ENCODE measurements around the gene PPBP.

PPBP gene, protein sequence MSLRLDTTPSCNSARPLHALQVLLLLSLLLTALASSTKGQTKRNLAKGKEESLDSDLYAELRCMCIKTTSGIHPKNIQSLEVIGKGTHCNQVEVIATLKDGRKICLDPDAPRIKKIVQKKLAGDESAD

DNA sequence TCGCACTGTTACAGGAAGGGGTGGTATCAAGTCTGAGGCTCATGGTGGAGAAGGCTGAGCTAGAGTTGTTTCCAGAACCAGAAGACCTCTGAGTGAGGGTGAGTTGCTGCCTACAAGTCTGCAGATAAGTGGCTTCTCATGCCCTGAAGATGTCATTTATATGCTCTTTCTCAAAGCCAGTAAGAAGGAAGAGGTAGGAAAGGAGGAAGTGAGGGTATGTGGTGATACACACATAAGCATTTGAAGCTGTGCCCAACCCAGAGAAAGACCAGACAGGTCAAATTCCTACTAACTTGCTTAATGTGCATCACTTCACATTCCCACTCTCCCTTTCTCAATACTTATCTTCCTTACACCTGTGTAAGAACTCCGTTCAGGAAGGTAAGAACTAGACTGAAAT lies at the start of gene PPBP:
Gene PPBP, minus strand, starts transcription at position 130 of the 400 bp plus-strand sequence. Its CDS starts 87 bp downstream, at position 43.
- DNase-seq = no peak

DNA sequence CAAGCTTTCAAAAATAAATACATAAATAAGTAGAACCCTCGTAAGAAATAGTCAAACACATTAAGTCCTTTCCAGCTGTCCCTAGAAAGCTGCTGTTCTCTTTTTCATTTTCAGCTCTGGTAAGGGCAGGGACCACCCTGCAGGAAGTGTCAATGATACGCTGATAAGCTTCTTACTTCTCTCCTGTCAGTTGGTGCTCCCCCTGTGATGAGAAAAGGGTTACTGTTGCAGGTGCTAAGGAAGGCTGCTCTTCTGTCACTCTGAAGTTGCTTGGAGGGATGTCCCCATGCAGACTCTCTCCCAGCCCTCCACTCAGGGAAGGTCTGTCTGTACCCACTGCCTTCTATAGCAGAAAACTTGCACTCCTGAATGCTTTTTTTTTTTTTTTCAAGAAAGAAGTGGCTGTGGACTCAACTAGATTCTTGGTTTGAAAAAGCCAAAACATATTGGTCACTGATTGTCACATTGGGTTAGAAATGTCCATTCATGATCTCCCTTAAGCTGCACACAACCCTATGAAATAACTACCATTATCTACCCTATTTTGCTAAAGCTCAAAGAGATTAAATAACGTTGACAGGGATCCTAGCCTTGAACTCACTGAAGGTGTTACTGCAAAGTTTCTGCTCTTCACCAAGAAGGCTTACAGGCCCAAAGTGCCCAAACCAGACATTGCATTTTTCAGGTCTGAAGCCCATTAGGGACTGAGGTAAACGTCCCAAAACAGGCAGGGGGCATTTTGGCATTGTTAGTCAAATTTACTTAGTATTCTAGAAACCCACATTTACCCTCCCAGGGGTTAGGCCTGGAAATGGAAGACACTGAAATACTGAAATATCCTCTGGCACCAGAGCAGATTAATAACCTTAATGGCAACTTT lies 49.3 kb upstream of the PPBP start:
- no peak for DNase-seq

DNA sequence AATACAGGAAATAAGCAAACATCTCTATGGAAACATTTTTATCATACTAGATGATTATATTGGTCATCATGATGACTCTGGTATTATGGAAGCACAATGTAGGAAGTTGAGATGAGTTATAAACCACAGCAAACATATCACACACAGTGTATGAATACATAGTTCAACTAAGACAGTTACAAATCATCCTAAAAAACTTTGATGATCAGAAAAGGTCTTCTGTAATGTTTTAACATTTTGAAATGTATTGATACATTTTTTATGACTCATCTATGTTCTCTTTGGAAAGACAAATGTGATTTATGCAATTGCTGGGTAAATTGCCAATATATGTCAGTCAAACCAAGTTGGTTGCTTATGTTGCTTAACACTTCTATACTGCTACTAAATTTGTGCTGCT lies 45.7 kb upstream of the PPBP start:
- DNase-seq = no peak

DNA sequence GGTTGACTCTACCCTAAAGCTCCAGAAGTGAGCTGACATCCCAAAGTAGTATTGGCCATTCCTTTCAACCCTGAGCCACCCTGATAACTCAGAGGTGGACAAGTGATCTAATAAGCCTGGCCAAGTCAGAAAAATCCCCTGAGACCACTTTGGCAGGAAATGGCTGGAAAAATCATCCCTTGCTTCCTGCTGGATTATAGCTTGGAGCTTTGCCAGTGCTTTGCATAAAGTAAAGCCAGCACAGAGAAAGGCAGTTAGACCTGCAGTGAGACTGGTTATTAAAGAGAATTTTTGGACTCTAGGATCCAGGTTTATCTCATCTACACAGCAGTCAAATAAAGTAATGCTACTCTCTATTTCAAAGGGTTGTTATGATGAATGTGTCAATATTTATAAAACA lies 44.1 kb upstream of the PPBP start:
- no peak for DNase-seq

DNA sequence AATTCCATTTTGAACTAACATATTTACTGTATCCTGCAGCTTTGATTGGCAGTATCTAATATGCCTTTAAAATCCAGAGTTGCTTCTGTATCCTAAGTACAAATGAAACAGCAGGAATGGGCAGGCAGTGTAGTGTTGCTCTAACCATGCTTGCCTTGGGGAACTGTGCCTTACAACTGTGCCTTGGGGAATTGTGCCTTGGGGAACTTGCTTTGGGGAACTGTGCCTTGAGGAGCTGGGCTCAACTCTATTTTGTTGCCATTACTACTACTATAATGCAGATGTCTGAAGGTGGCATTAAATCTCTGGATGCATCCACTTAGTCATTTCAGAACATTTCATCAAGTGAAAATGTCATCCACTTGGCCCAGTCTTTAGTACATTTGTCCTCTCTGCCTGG lies 43.6 kb upstream of the PPBP start:
- DNase-seq = no peak

DNA sequence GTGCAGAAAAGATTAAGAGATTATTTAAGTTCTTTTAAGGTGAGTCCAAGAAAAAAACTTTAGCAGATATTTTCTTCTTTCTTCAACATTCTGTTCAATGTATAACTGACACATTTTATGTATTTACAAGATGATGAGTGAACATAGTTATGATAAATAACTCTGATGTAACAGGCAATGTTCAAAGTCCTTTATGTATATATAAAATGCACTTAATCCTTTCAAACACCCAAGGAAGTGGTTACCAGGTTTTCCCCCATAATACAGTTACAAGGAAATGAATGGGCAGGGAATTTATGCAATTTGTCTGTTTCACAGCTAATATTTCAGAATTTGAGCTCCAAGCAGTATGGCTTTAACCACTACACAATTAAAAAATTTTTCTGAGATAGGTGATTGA lies 42.3 kb upstream of the PPBP start:
- no peak for DNase-seq

DNA sequence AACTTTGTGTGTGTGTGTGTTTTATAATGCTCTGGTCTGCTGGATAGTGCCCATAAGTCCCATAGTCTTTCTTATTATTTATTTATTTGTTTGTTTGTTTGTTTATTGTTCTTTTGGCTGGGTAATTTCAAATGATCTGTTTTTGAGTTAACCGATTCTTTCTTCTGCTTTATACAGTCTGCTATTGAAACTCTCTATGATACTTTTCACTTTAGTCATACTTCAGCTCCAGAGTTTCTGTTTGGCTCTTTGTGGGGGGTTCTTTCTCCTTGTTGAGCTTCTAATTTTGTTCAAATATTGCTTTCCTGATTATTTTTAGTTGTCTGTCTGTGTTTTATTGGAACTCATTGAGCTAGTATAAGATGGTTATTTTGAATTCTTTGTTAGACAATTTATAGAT lies 40.5 kb upstream of the PPBP start:
- no peak for DNase-seq

DNA sequence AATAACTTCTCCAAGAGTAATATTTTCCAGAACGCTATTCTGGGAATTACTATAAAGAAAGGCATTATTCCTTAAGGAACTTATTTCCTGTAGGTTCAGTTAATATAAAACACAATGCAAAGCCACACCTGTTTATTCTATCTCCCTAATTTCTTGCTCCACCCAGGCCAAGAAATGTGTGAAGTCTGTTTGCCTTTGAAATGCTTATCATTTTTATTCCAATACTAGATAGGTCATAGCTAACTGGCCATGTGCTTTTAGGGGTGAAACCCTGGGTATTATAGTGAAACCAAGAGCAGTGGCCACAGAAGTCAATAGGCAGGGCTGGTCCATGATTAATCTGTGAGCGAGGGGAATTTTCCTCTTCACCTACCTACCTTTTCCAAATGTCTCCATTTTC lies 35.7 kb upstream of the PPBP start:
- DNase-seq = no peak

DNA sequence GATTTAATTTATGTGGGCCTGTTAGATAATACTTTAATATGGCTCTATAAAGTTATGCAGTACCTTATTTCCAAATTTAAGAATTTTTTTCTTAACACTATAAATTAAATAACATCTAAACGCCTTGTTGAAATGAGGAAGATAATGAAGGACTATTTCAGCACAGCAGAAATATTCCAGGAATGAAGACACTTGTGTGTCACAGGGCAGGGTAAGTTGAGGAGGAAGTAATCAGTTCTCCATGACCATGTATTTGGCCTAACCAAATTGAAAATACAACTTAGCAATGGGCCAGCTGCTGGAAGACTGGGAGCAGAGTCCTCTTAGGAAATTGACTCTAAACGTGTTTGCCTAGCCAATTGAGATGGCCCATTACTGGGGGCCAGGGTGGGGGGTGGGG lies 33.6 kb upstream of the PPBP start:
- DNase-seq = no peak

DNA sequence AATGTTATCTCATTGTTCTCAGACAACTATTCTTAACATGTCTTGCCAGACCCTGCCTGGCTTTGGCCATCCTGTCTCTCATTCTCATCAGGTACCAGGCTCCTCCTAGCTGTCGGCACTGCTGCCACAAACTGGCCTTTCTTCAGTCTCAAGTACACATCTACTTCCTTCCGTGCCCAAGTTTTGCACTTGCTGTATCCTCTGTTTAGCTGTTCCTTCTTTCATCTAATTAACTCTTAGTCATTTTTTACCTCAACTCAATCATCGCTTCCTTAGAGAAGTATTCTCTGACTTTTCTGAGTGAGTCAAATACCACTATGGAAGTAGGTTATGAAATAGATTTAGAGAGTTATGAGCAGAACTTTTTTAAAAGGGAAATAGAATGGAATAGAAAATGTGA lies 30.8 kb upstream of the PPBP start:
- no peak for DNase-seq

DNA sequence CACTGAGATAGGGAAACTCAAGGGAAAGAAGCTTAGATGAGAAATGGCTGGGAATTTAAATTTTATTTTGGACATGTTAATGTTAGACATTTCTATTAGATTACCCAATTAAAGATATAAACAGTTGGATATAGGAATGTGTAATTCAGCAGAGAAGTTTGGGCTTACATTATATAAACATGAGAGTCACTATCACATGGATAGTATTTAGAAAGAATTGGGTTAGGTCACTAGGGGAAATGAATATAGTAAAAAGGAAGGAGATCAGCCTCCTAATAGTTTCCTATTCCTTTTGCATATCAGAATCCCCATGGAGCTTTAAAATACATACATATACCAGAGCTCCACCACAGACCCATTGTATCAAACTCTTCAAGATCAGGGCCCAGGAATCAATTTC lies 30.1 kb upstream of the PPBP start:
- DNase-seq = no peak

DNA sequence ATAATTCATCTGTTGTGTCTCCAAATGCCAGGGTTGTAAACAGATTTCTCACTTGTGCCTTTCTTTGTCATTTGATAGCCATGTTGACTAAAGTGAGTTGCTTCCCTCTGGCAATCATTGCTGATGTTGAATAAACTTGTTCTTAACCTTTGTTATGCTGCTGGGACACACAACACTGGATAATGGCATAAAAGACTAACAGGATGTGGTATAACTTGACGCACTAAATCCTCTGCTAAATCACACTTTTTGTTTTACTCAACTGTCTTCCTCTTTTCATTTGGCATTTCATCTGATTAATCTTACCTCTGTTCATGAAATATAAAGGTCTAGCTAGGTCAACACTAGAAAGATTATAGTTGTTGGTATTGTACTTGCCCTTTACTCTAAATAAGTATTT lies 28.1 kb upstream of the PPBP start:
- no peak for DNase-seq

DNA sequence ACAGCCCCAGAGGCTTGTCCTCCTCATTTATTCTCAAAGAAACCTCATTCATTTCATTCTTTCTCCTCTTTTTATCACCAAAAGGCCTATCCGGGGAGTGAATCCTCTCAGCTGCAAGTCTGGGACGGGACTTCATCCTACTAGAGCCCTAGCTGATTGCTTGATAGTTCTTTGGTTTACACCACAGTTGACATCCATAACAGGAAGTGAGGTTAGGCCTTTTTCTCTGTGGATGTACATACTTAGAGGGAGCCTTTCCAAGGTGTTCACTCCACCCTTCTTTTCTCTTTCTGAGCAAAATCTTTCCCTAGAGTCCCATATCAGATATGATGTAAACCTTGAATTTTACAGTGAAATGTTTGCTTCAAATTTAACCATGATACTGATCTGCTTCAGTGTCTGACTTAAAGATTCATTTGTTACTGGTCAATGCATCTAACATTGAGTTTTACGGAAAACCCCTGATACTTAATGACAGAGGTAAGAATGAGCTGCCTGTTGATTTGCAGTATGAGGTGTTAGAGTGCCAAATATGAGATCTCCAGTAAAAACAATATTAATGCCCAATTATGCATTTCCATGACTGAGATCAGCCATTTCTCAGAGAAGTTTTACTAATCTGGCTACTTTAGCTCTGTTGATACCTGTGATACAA lies 27.3 kb upstream of the PPBP start:
- DNase-seq = no peak

DNA sequence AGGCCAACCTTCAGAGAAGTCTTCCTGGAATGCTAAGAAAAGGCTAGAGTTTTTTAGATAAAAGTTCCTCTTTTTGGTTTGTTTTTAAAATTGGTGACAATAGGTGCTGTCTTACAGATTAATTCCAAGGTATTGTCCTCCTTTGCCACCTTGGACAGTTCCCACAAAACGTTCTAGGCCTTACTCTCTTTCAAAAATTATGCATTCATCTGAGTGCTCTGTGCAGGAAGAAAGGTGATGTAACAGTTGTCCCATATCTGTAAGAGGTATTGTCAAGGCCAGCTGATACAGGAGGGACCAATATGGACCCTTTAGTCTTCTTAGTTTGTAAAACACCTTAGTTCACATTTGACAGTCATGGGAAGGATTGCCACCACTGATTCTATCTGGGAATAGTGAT lies 26.3 kb upstream of the PPBP start:
- no peak for DNase-seq

DNA sequence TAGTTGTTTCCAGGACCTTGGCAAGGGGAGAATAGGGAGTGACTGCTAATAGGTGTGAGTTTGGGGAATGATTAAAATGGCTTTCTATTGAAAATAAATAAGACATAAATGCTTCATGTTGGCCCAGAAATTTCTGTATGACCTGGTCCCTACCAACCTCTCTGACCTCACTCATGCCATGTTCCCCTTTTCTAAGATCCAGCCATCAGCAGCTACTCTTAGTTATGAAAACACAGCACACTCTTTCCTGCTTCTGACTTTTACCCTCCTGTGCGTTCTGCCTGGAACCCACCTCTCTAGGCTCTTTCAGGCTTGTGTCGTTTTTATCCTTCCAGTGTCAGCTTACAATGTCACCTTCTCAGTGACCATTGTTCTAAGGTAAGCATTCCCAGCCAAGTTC lies 25.3 kb upstream of the PPBP start:
- DNase-seq = no peak

DNA sequence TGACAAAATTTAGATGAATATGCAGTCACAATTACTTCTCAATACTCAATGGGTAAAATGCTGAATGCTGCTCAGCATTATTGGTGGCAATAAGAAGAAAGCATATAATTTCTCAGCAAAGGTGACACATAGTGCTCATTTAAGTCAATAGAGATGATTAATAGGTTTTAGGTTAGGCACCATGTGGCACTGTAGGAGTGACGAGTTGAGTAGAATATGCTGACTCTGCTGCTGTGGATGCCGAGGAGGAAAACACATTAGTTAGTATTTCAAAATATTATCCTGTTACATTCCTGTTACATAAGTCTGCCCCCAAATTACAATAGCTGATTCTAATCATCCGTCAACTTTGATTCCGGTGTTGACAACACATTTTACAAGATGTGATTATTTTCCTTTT lies 24.1 kb upstream of the PPBP start:
- DNase-seq = no peak

DNA sequence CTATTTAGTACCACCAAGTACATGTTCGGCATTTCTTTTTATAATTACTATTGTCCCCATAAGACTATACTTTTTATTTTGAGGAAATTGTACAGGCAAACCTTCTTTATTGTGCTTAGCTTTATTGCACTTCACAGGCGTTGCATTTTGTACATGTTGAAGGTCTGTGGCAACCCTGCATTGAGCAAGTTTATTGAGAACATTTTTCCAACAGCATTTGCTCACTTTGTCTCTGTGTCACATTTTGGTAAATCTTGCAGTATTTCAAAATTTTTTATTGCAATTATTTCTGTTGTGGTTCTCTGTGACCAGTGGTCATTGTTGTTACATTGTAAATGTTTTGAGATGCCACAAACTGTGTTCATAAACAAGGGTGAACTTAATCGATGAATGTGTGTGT lies 21.3 kb upstream of the PPBP start:
- no peak for DNase-seq

DNA sequence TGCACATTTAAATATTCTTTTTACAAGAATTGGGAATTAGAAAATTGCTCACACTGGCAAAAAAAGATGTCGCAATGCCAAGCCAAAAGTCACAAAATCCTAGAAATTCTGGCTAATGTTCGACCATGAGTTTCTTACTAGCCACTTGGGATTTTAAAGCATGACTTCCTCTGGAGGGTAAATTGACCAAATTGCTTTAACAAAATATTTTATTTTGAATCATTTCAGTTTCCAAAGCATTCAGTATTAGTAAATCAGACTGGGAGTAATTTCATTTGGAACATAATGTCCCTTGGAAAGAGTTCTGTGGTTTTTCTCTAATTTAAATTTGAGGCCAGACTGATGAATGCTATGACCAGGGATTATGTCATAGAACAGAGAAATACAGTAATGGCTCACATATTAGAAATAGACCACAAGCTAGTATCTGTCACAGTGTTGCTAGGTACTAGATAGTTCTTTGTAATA lies 18.1 kb upstream of the PPBP start:
- no peak for DNase-seq

DNA sequence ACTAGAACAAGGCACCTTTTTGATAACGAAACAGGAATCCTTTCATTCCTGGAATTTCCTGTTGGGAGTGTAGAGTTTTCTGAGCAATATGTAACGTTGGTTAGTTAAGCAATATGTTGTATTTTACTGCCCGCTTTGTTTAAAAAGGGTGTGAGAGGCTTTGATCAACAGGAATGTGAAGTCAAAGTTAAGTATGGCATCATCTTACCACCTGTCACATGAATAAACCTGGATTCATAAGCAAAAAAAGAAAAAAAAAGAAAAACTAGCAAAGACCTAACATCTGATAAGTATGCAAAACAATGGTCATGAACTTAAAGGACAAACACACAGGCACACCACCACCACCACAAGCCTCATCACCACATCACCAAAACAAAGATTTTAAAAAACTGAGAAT lies 17.5 kb upstream of the PPBP start:
- no peak for DNase-seq

DNA sequence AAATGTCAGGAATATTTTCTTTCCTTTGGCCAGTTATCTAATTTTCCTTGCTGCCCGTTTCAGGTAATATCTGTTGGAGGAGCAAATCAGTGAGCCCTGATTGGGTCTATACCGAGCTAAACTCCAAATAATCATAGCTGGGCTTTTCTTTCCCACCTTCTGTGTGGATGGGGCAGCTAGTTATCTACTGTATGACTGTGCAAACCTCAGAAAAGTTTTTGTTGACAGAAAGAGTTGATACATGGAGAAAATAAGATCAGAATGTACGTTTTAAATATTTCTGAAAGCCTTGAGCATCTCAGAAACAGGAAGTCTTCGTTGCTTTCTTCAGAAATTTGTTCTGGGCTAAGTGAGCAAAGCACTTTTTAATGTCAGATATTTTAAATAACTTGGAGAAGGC lies 16.7 kb upstream of the PPBP start:
- no peak for DNase-seq

DNA sequence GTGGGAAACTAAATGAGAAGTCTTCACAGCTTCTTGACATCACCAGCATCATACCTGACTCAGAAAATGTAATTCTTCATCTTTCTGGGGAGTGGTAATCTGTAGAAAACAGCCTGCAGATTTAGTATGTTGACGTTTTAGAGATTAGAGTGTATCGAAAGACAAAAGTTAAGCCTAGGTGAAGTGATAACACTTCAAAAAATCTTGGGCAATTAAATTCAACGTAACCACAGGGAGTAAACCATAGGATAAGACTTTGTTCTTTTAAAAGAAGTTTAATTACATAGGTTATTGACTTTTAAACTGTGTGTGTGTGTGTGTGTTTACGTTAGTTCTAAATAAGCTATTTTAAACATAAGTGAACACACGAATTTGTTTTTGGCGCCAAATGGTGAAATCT lies 12.3 kb upstream of the PPBP start:
- no peak for DNase-seq

DNA sequence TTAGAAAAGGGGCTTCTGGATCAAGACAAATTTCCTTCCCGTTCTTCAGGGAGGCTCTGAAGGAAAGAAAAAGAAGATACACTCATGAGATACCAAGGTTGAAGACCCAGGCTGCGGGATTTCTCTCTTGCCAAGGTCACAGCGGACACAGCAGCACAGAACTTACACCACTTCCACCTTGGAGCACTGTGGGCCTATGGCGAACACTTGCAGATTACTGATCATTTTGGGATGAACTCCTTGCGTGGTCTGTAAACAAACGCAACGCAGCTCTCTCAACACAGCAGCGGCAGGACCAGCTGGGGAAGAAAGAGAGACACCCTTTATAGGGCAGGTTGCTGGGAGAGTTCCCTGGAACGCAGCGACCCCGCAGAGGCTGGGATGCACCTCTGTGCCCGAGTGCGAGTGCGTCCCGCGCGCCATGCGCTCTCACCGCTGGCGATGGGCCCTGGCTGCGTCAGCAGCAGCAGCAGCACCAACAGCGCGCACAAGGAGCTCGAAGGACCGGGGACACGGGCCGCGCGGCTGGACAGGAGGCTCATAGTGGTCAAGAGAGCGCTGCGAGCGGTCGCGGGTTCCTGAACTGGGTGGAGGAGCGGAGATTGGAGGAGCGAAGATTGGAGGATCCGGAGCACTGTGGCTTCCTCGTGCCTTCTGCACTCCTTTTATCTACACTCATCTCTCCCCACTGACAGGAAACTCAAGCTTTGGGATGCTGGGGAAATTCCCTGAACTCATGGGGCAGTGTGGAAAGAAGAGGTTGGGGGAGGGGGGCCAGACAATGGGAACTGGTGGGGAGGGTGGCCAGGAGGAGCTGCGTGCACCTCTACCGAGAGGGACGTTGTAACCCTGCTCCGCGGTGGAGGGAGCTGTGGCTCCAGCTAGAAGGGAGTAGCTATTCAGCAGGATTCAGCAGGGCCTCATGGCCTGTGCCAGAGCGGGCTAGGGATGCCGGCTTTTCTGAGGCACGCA lies 10.3 kb upstream of the PPBP start, which contains the start of gene CXCL5:
Gene CXCL5, minus strand, starts transcription at position 638 of the 972 bp plus-strand sequence. Its CDS starts 96 bp downstream, at position 542.
- no peak for DNase-seq

DNA sequence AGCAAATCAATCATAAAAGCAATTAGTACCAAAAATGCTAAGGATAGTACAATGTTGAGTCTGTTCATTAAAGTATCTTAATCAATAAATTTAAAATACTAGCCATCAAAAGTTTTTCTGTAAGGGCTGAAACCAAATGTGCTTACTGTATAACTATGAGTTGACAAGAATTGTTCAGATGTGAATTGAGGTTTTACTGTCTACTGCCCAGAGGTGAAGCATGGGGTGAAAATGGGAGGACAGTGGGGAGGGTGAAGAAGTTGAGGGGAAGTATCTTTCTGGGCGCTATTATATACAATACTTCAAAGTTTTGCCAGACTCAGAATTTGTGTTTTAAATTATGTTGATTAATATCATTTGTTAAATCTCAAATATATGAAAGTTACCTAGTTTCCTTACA lies 4.1 kb upstream of the PPBP start:
- DNase-seq = no peak

Data from stimulated activated CD4-positive, alpha-beta T cell treated with anti-CD3 and anti-CD28 coated beads, Interleukin-4, amount 100 ng/mL, for 24 hours (primary cell).